Neural cell (in vitro differentiated cells): Measurements from ENCODE around the gene STAP2.

Experiments used
- CTCF ChIP-seq: fragments of 450-650 bp; IDR thresholded peaks from 2 replicates; pipeline ENCODE4 v1.5.1; 2014; ENCODE audit warnings: antibody characterized with exemption, mild to moderate bottlenecking, moderate library complexity; ENCODE audit not compliant: poor library complexity, severe bottlenecking
- EP300 ChIP-seq: fragments of 450-650 bp; conservative IDR thresholded peaks from 2 replicates; pipeline ENCODE4 v1.6.1; 2014; ENCODE audit warnings: antibody characterized with exemption, mild to moderate bottlenecking, moderate library complexity; ENCODE audit not compliant: poor library complexity, severe bottlenecking
- MXI1 ChIP-seq: fragments of 450-650 bp; conservative IDR thresholded peaks from 2 replicates; pipeline ENCODE4 v1.6.1; 2014; ENCODE audit warnings: antibody characterized with exemption, mild to moderate bottlenecking; ENCODE audit not compliant: poor library complexity, severe bottlenecking
- RAD21 ChIP-seq: fragments of 450-650 bp; conservative IDR thresholded peaks from 2 replicates; pipeline ENCODE4 v1.6.1; 2014; ENCODE audit warnings: antibody characterized with exemption, mild to moderate bottlenecking, moderate library complexity
- REST ChIP-seq: IDR thresholded peaks from 2 replicates; pipeline ENCODE4 v1.6.1; 2012; ENCODE audit warnings: borderline replicate concordance

GRCh38 chr19:4373013-4373367, 34.4 kb upstream of the STAP2 start:
- no peak for TF ChIP-seq CTCF
- no peak for TF ChIP-seq REST
- TF ChIP-seq EP300 = no peak
- TF ChIP-seq RAD21 = no peak
- no peak for TF ChIP-seq MXI1
